ENCODE data around the gene GTF3C5.

GTF3C5 gene

DNA sequence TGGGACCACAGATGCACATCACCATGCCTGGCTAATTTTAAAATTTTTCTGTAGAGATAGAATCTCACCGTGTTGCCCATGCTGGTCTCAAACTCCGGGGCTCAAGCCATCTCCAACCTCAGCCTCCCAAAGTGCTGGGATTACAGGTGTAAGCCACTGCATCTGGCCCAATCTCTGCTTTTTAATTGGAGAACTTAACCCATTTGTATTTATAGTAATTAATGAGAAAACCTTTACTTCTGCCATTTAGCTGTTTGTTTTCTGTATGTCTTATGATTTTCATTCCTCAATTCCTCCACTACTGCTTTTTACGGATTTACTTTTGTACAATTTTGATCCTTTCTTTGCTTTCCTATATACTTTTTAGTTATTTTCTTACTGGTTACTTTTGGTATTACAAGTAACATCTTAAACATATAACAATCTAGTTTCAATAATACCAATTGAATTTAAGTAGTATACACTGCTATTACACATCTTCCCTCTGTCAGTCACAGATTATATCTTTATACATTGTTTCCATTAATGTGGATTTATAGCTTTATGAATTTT, 64.1 kb downstream of the GTF3C5 start:
- no peak for DNase-seq

- no peak for DNase-seq
These were observed 67.4 kb downstream of the GTF3C5 start for GRCh38 chr9:133098104-133098754.

DNA sequence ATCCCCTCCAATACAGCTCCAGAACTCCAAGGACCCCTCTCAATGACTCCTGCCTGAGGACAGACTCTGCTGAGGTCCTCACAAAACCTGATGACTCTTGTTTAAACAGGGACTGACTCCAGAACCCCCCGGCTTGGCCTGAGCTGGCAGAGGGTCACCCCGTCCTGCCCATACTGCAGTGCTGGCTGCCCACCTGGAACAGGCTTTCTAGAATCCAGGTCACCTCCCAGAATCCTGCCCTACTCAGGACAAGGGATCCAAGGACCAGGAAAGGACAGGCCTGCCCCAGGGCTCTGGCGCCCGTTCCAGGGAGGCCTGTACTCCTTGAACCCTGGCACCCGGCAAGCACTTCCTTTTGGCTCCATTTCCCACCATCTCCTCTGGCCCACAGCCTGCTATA, 68.1 kb downstream of the GTF3C5 start:
- DNase-seq: no peak

DNA sequence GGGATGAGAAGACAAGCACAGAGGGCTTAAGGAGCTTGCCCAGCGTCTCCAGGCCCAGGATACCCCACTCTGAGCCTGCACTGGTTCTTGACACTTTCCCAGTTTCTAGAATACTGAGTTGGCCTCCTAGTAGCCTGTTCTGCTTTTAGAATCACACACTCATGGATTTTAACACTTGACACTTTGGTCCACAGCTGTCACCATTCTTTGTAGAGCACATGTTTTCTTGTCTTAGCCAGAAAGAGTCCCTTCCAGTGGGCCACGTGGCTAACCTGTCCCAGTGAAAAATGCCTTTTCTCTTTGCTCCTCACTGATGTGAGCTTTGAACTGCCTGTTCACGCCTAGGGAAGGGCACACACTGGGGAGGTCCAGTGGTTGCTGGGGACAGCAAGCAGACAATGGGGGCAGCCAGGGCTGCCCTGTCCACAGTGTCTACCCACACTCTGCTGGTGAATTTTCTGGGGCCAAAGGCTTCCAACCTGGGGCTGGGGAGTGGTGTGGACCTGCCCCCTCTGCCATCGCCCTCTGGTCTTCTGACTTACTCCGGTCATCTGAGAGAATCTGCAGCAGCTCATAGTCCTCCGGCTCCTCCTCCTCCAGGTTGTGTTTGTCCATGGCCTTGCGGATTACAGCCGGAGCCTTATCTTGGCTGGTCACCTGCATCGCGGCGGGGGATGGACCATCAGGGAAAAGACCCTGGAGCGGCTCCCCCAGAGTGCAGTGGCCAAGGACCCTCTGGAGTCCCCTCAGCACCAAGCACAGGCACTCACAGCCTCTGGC, 69.1 kb downstream of the GTF3C5 start:
- DNase-seq: no peak

- no peak for DNase-seq
These were observed 69.9 kb downstream of the GTF3C5 start for GRCh38 chr9:133100506-133101355.

DNA sequence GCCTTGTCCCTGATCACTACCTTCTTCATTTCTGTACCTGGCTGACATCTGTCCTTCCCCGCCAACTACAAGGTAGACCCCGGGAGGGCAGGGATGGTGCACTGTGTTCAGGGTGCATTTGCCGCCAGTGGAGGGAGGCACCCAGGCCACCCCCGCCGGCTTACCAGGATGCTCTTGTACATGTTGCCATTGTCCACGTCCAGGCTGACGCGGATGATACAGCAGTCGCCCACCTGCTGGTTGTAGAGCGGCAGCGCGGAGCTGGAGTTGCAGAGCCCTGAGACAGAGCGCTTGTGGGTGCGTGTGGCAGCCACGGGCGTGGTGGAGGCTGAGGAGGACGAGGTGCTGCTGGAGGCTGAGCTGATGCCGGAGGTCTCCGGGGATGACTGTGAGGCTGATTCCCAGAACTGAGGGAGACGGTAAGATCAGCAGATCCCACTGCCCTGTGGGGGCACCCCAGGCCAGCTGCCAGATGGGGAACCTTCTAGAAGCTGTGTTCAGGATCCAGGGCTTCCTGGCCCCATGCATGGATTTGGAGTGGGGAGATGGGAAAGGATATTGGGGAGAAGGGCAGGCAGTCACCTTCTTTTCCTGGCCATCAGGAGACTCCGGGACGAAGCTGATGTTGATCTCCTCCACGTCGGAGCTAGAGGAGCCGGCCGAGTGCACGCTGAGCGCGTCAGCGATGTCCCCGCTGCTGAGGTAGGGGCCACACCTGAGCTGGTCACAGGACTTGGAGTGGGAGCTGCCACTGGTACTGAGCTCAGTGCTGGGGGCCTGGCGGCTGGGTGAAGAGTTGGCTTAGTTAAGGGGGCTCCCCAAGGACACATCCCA, 70.8 kb downstream of the GTF3C5 start:
- no peak for DNase-seq

DNA sequence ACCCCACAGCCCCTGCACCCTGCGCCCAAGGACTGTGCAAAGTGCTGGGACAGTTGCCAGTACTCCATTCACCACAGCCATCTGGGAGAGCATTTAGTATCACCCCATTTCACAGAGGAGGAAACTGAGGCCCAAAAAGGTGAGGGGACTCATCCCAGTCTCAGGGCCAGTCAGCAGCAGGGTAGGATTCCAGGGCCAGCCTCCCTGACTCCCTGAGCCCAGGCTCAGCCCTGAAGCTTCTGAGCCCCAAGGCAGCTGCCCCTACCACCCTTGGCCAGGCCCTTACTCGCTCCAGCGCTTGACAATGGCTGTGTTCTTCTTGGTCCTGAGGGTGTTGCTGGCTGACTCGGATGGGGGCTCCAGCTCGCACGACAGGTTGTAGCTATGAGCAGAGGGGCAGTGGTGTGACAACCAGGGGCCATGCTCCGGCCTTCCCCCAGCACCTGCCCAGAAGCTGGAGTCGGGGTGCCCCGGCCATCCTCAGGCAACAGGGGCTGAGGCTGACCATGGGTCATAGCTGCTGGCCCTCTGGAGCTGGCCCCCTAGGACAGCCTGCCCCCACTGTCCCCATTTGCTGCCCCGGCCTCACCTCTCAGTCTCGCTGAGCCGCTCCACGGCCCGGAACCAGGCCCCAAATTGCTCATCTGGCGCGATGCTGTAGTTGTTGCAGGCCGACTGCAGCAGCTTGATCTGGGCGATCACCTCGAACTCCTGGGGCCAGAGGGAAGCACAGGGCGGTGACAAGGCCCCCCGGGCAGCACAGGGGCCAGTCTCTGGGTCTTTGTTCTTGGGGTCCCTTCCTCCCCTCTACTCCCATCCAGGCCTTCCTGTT, 71.6 kb downstream of the GTF3C5 start:
- no peak for DNase-seq

DNA sequence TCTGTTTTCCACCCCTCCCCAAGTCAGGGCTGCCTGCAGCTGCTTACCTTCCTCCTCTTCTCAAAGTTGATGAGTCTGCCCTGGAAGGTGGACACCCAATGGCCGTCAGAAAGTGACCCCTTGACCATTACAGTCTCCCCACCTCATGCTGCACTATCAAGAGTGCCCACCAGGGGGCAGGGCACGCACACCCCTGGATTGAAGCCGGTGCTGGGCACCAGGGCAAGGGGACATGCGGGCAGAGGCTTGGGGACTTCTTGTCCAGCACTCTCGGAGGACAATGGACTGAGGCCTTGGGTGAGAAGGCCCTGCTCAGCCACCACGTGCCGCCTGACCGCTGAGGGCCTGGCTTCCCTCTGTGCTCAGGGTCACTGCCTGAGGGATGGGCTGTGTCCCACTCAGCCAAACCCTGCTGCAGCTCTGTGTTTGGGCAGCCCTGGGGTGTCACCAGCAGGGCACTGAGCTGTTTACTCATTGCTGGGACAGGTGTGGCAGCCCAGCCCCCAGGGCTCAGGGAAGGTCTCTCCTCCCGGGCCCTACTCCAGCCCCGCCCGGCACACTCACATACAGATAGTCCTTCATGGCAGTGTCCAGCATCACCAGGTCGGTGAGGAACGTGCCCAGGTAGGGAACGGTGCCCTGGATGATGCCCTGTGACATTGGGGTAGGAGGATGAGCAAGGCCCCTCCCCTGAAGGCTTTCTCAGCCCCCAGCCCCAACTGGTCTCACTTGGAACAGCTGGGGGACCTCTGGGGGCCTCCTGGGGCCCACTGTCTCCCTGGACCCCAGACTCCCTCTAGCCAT, 72.6 kb downstream of the GTF3C5 start:
- no peak for DNase-seq

DNA sequence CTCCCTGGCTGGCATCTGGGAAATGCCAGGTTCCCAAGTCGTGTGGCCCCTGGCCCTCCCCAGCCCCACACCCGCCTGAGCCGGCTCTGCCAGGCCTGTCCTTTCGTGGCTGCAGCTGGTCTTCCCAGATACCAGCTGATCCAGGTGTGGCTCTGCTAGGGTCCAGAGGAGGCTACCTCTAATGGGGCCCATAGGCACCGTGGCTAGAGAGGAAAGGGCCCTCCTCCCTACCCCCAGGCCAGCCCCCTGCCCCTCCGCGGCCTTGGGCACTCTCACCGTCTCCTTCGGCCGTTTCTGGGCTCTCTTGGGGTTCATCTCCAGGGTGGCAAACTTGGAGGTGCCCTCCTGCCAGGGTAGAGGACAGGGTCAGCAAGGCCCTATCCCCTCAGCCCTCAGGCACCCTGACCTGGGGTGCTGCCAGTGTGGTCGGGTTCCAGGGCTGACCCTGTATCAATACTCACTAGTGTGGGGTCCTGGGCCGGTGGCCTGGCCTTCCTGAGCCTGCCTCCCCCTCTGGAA, 73.2 kb downstream of the GTF3C5 start:
- DNase-seq: no peak

GRCh38 chr9:133104718-133105460, 74.1 kb downstream of the GTF3C5 start:
- DNase-seq: no peak

GRCh38 chr9:133105461-133105770, 74.6 kb downstream of the GTF3C5 start:
- DNase-seq: no peak

- DNase-seq: no peak
These were observed 75.9 kb downstream of the GTF3C5 start for GRCh38 chr9:133106511-133107244.

- no peak for DNase-seq
These were observed 76.5 kb downstream of the GTF3C5 start for GRCh38 chr9:133107245-133107722.

Measured in stimulated activated CD4-positive, alpha-beta T cell treated with anti-CD3 and anti-CD28 coated beads, Interleukin-1b, Interleukin-23, amount 100 ng/mL, for 48 hours (primary cell).